GM04504 (cell line): Measurements from ENCODE around the gene FOXRED2.

ENCODE experiments used
- DNase-seq: peaks from one replicate; pipeline ENCODE4 v3.0.0-alpha.2; 2012; ENCODE audit warnings: low read depth

FOXRED2 gene

GRCh38 chr22:36449596-36450175 lies 57.2 kb downstream of the FOXRED2 start:
- no peak for DNase-seq

GRCh38 chr22:36447632-36448031 lies 59.2 kb downstream of the FOXRED2 start:
- DNase-seq, result no peak

GRCh38 chr22:36445158-36445668 lies 61.6 kb downstream of the FOXRED2 start:
- DNase-seq, result peak; percentile 85

GRCh38 chr22:36443198-36443770 lies 63.6 kb downstream of the FOXRED2 start:
- no peak for DNase-seq

- DNase-seq, result no peak
Observed at GRCh38 chr22:36442506-36443197, 64.2 kb downstream of the FOXRED2 start.

GRCh38 chr22:36440429-36441002 lies 66.3 kb downstream of the FOXRED2 start:
- DNase-seq, result no peak

GRCh38 chr22:36439481-36440271 lies 67.2 kb downstream of the FOXRED2 start:
- peak; percentile 84 for DNase-seq
